ENCODE results near the gene DCTN4.
"Not testable (repeated sequence)": the region's sequence is repeated elsewhere in the genome, so short reads cannot be mapped to it uniquely, and the experiment has no call there.

GRCh38 chr5:150742455-150743141, 16.2 kb downstream of the DCTN4 start:
- TF ChIP-seq EZH2phosphoT487 (conservative IDR thresholded peaks at IDR 0.05; ENCODE audit: low read length); CTCF (IDR thresholded peaks at IDR 0.05; ENCODE audit: insufficient read depth, low read length, poor library complexity, severe bottlenecking): not testable (repeated sequence)

Measured in SU-DHL-6 (cell line).